Measurements from ENCODE around the gene GPR75. TPM values are rescaled to one million over a fixed set of nuclear protein-coding genes. Genes with fewer than 3 reads are reported as not detected.

Gene GPR75
- total RNA-seq, 1 experiment from 2014 or later, result 2.5 TPM

- intact Hi-C loops (cut with micrococcal nuclease; ENCODE audit: unreplicated experiment) (no loop called here), in situ Hi-C loops (cut with HindIII; ENCODE audit: low pct_unique_long_range_greater_than_20kb, low sequenced_read_pairs) (no loop called here)
- ChIA-PET POLR2A (no interaction called here), CTCF (no interaction called here)
- no peak overlapping the region for H3K4me3 ChIP-seq (ENCODE audit: low read depth in 2 of 2, low read length in 2 of 2)
- DNase-seq (ENCODE audit: low read depth, low spot score) (no peak), ATAC-seq (no peak)
- BruUV-seq (replicated peaks), result no TSS peak
- H3K36me3 ChIP-seq (ENCODE audit: control insufficient read depth, insufficient read depth, low read length), result peaks cover 4% of the 10 kb centered on the region
- TF ChIP-seq, protein P1, sequence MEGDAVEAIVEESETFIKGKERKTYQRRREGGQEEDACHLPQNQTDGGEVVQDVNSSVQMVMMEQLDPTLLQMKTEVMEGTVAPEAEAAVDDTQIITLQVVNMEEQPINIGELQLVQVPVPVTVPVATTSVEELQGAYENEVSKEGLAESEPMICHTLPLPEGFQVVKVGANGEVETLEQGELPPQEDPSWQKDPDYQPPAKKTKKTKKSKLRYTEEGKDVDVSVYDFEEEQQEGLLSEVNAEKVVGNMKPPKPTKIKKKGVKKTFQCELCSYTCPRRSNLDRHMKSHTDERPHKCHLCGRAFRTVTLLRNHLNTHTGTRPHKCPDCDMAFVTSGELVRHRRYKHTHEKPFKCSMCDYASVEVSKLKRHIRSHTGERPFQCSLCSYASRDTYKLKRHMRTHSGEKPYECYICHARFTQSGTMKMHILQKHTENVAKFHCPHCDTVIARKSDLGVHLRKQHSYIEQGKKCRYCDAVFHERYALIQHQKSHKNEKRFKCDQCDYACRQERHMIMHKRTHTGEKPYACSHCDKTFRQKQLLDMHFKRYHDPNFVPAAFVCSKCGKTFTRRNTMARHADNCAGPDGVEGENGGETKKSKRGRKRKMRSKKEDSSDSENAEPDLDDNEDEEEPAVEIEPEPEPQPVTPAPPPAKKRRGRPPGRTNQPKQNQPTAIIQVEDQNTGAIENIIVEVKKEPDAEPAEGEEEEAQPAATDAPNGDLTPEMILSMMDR (IDR thresholded peaks at IDR 0.05), result no peak
- TF ChIP-seq POLR2AphosphoS5 (IDR thresholded peaks at IDR 0.05; ENCODE audit: low read depth, low read length), result no peak
- TF ChIP-seq, protein P2, sequence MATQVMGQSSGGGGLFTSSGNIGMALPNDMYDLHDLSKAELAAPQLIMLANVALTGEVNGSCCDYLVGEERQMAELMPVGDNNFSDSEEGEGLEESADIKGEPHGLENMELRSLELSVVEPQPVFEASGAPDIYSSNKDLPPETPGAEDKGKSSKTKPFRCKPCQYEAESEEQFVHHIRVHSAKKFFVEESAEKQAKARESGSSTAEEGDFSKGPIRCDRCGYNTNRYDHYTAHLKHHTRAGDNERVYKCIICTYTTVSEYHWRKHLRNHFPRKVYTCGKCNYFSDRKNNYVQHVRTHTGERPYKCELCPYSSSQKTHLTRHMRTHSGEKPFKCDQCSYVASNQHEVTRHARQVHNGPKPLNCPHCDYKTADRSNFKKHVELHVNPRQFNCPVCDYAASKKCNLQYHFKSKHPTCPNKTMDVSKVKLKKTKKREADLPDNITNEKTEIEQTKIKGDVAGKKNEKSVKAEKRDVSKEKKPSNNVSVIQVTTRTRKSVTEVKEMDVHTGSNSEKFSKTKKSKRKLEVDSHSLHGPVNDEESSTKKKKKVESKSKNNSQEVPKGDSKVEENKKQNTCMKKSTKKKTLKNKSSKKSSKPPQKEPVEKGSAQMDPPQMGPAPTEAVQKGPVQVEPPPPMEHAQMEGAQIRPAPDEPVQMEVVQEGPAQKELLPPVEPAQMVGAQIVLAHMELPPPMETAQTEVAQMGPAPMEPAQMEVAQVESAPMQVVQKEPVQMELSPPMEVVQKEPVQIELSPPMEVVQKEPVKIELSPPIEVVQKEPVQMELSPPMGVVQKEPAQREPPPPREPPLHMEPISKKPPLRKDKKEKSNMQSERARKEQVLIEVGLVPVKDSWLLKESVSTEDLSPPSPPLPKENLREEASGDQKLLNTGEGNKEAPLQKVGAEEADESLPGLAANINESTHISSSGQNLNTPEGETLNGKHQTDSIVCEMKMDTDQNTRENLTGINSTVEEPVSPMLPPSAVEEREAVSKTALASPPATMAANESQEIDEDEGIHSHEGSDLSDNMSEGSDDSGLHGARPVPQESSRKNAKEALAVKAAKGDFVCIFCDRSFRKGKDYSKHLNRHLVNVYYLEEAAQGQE (IDR thresholded peaks at IDR 0.05; ENCODE audit: insufficient read depth in 1 of 2, low read depth in 2 of 2, low read length in 1 of 2), result no peak
- no peak for TF ChIP-seq TCF7L2 (IDR thresholded peaks at IDR 0.05; ENCODE audit: low read depth, low read length)
- no peak for TF ChIP-seq SIN3A (IDR thresholded peaks at IDR 0.05; ENCODE audit: borderline replicate concordance, insufficient read depth, low read depth, low read length)
- no peak overlapping the region for H3K27ac ChIP-seq (ENCODE audit: low read length)
- no peaks in the 10 kb centered on the region for H3K27me3 ChIP-seq (ENCODE audit: control insufficient read depth, insufficient read depth, low read length)
- H3K9me3 ChIP-seq (ENCODE audit: control insufficient read depth, insufficient read depth, low read depth, low read length), result no peaks in the 10 kb centered on the region
- no peaks in the 10 kb centered on the region for H3K4me1 ChIP-seq (ENCODE audit: control insufficient read depth, insufficient read depth, low read length)
Measured at GRCh38 chr2:53874401-53874950, 14.7 kb upstream of the GPR75 start.

GRCh38 chr2:53867773-53868172, 8.0 kb upstream of the GPR75 start:
- Histone ChIP-seq H3K4me3 (ENCODE audit: low read depth in 2 of 2, low read length in 2 of 2) (no peak overlapping the region), H3K9me3 (ENCODE audit: control insufficient read depth, insufficient read depth, low read depth, low read length) (no peaks in the 10 kb centered on the region), H3K27me3 (ENCODE audit: control insufficient read depth, insufficient read depth, low read length) (no peaks in the 10 kb centered on the region), H3K4me1 (ENCODE audit: control insufficient read depth, insufficient read depth, low read length) (no peaks in the 10 kb centered on the region), H3K27ac (ENCODE audit: low read length) (no peak overlapping the region), H3K36me3 (ENCODE audit: control insufficient read depth, insufficient read depth, low read length) (peaks cover 17% of the 10 kb centered on the region)
- ATAC-seq (no peak), DNase-seq (ENCODE audit: low read depth, low spot score) (no peak)
- POLR2A ChIA-PET, result interaction anchor here (0.6 kb wide), 2 partner anchors 55 to 139 kb away, joined by 4 read pairs; no protein-coding TSS in a partner anchor
- in situ Hi-C loops (cut with HindIII; ENCODE audit: low pct_unique_long_range_greater_than_20kb, low sequenced_read_pairs) (no loop called here), intact Hi-C loops (cut with micrococcal nuclease; ENCODE audit: unreplicated experiment) (no loop called here)
- TF ChIP-seq, protein P2 (IDR thresholded peaks at IDR 0.05; ENCODE audit: insufficient read depth in 1 of 2, low read depth in 2 of 2, low read length in 1 of 2), result no peak
- TF ChIP-seq SIN3A (IDR thresholded peaks at IDR 0.05; ENCODE audit: borderline replicate concordance, insufficient read depth, low read depth, low read length) (no peak), TCF7L2 (IDR thresholded peaks at IDR 0.05; ENCODE audit: low read depth, low read length) (no peak), POLR2AphosphoS5 (IDR thresholded peaks at IDR 0.05; ENCODE audit: low read depth, low read length) (no peak)
- TF ChIP-seq, protein P1 (IDR thresholded peaks at IDR 0.05), result no peak
- CTCF ChIA-PET, result interaction anchor here (0.6 kb wide), 1 partner anchor 285 kb away, joined by 4 read pairs; no protein-coding TSS in a partner anchor
- BruUV-seq (replicated peaks), result no TSS peak
